Suppressor macrophage (primary cell): ENCODE measurements around the gene TBC1D4.
A peak's percentile ranks its signal among the peaks of the same experiment; 100 is the strongest.

Source experiments
- DNase-seq, 4 experiments: peaks; one replicate each; pipeline ENCODE4 v3.0.0-alpha.2; 2020 to 2022

Gene TBC1D4

GRCh38 chr13:75415694-75416093 is 66.3 kb downstream of the TBC1D4 start:
- DNase-seq = peak; percentile 11 to 89 (median 58)

GRCh38 chr13:75415171-75415570 is 66.8 kb downstream of the TBC1D4 start:
- no peak for DNase-seq

- DNase-seq = no peak
Measured at GRCh38 chr13:75414036-75414827, 67.7 kb downstream of the TBC1D4 start.

- no peak for DNase-seq
Measured at GRCh38 chr13:75411924-75412537, 69.9 kb downstream of the TBC1D4 start.

GRCh38 chr13:75410207-75410606 is 71.8 kb downstream of the TBC1D4 start:
- no peak for DNase-seq

- no peak for DNase-seq
Measured at GRCh38 chr13:75407998-75408397, 74.0 kb downstream of the TBC1D4 start.

GRCh38 chr13:75407473-75407872 is 74.5 kb downstream of the TBC1D4 start:
- DNase-seq = no peak

- DNase-seq = no peak
Measured at GRCh38 chr13:75405976-75406703, 75.8 kb downstream of the TBC1D4 start.

GRCh38 chr13:75404726-75405125 is 77.2 kb downstream of the TBC1D4 start:
- no peak for DNase-seq

GRCh38 chr13:75402787-75403186 is 79.2 kb downstream of the TBC1D4 start:
- DNase-seq = no peak

GRCh38 chr13:75400775-75401174 is 81.2 kb downstream of the TBC1D4 start:
- DNase-seq = no peak

GRCh38 chr13:75399879-75400217 is 82.1 kb downstream of the TBC1D4 start:
- no peak for DNase-seq

- DNase-seq = no peak
Measured at GRCh38 chr13:75399168-75399878, 82.6 kb downstream of the TBC1D4 start.

- no peak for DNase-seq
Measured at GRCh38 chr13:75398072-75398471, 83.9 kb downstream of the TBC1D4 start.

- DNase-seq = no peak
Measured at GRCh38 chr13:75395901-75396300, 86.1 kb downstream of the TBC1D4 start.

GRCh38 chr13:75395066-75395465 is 86.9 kb downstream of the TBC1D4 start:
- DNase-seq = peak; percentile 54 to 73 (median 66)

GRCh38 chr13:75393839-75394520 is 88.0 kb downstream of the TBC1D4 start:
- DNase-seq = peak in 2 of 4 experiments; percentile 41 to 48

GRCh38 chr13:75391432-75392100 is 90.4 kb downstream of the TBC1D4 start:
- DNase-seq = no peak

GRCh38 chr13:75390229-75390628 is 91.7 kb downstream of the TBC1D4 start:
- DNase-seq = no peak

GRCh38 chr13:75385708-75386083 is 96.3 kb downstream of the TBC1D4 start:
- no peak for DNase-seq

GRCh38 chr13:75384879-75385707 is 96.9 kb downstream of the TBC1D4 start:
- peak; percentile 38 to 63 (median 44) for DNase-seq
